HUES48 (cell line): ENCODE results near the gene EPN2.

Experiments
- H3K27ac ChIP-seq: one replicate; pipeline ENCODE4 v1.7.0; 2013; ENCODE audit warnings: low read depth, low read length, inconsistent platforms
- H3K27me3 ChIP-seq: 2 replicates; pipeline ENCODE4 v1.6.1; 2013; ENCODE audit warnings: mild to moderate bottlenecking, low read length; ENCODE audit not compliant: control insufficient read depth, insufficient read depth
- H3K36me3 ChIP-seq: 2 replicates; pipeline ENCODE4 v1.6.1; 2013; ENCODE audit warnings: low read length; ENCODE audit not compliant: control insufficient read depth, insufficient read depth
- H3K4me1 ChIP-seq: 2 replicates; pipeline ENCODE4 v1.6.1; 2013; ENCODE audit warnings: mild to moderate bottlenecking, low read length; ENCODE audit not compliant: control insufficient read depth, insufficient read depth
- H3K4me3 ChIP-seq: 2 replicates; pipeline ENCODE4 v1.5.1; 2013; ENCODE audit warnings: mild to moderate bottlenecking, low read depth, low read length
- H3K9ac ChIP-seq: 2 replicates; pipeline ENCODE4 v1.6.1; 2013; ENCODE audit warnings: mild to moderate bottlenecking, low read depth, low read length, moderate library complexity
- H3K9me3 ChIP-seq: 2 replicates; pipeline ENCODE4 v1.6.1; 2013; ENCODE audit warnings: low read length; ENCODE audit not compliant: control insufficient read depth, insufficient read depth

The EPN2 gene

DNA sequence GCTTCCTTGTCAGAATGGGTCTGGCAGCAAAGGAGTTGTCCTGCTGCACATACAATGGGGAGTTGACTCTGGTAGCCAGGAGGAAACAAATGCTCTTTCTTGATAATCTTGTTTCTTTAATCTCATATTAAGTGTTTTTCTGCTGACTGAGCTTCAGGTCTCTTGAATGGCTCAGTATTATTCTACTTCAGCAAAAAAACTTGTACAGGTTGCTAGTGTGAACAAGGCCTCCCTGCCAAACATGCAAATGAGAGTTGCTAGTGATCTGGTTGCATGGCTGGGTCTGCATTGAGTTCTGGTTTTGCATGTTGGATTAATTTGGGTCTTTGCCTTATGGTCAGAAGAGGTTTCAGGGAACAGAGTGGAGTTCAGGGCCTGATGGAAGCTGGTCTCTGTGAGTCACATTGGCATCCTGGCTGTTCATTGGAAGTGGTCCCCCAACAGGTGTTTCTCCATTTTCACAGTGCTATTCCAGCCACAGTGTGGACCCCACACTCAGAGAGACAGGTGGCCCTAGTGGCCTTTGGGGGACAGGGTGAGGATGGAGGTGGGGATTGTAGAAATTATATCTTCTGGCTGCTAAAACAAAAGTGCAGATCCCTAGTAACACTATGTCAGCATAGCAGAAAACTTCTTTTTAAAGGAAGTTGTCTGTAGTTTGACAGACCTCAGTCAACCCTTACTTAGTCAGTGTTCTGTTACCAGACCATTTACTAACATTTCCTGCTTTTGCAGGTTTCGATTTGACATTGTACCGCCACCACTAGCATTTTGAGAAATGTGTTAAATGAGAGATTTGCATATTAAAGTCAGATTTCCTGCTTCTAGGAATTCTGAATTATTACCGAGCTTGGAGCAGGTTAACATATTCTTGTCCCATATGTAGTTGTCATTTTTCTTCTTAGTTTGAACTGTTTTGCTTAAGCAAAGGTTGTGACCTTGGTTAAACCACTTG, 47.1 kb downstream of the EPN2 start:
- Histone ChIP-seq H3K4me1 (peaks cover 47% of the 10 kb centered on the region), H3K36me3 (peaks cover 20% of the 10 kb centered on the region), H3K27me3 (no peaks in the 10 kb centered on the region), H3K9ac (no peak overlapping the region), H3K9me3 (no peaks in the 10 kb centered on the region), H3K27ac (no peak overlapping the region), H3K4me3 (no peak overlapping the region)

DNA sequence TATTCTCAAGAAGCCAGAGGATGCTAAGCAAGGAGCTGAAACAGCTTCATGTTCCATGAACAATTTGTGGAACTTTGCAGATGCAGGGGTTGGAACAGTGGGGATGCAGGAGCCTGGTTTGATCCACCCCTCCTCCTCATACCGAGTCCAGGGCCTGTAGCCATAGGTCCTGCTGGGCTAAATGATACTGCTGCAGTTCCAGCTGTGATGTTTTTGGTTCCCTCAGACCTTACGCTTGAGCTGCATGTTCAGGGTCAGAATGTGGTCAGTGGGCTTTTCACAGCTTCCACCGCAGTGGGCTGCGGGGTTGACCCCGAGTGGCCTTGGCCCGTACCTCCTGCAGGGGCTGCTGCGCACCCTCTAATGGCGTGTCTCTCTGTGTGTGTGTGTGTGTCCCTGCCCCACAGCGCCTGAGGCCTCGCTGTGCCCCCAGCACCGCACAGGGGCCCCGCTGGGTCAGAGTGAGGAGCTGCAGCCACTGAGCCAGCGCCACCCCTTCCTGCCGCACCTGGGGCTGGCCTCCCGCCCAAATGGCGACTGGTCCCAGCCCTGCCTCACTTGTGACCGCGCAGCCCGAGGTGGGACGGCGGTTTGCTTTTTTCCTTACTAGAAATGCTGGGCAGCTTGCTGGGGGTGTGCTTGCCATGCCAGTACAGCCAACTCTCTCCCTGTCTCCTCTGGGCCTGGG, 48.2 kb downstream of the EPN2 start:
- Histone ChIP-seq H3K27me3 (no peaks in the 10 kb centered on the region), H3K27ac (no peak overlapping the region), H3K9me3 (no peaks in the 10 kb centered on the region), H3K36me3 (peaks cover 20% of the 10 kb centered on the region), H3K4me3 (no peak overlapping the region), H3K4me1 (peaks cover 52% of the 10 kb centered on the region), H3K9ac (no peak overlapping the region)

DNA sequence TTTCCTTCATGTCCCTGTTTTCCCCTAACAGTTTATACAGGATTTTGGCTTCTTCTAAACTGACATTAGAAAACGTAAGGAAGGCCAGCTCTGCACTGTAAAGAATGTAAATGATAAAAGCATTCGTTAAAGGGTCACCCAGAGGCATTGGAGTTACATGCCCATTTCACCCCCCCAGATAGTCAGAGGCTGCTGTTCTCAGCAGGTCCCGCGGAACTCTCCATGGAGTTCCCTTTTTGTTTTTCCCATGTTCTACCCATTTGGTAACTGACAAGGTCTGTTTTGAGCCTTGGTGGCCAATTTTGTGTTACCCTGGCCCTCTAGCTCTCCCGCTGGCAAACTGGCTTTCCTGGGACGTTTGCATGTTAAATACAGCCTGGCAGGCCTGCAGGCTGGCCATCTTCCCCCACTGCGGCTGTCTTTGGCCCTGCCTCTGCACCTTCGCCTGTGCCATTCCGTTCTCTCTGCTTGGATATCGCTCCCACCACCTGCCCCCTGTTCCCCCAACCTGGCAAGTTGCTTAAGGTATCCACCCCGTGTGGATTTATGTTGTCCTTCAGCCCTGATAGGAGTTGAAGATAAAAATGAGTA, 49.7 kb downstream of the EPN2 start:
- no peak overlapping the region for H3K9ac ChIP-seq
- peaks cover 19% of the 10 kb centered on the region for H3K36me3 ChIP-seq
- peaks cover 45% of the 10 kb centered on the region for H3K4me1 ChIP-seq
- H3K27ac ChIP-seq = no peak overlapping the region
- H3K27me3 ChIP-seq = no peaks in the 10 kb centered on the region
- no peaks in the 10 kb centered on the region for H3K9me3 ChIP-seq
- H3K4me3 ChIP-seq = no peak overlapping the region

DNA sequence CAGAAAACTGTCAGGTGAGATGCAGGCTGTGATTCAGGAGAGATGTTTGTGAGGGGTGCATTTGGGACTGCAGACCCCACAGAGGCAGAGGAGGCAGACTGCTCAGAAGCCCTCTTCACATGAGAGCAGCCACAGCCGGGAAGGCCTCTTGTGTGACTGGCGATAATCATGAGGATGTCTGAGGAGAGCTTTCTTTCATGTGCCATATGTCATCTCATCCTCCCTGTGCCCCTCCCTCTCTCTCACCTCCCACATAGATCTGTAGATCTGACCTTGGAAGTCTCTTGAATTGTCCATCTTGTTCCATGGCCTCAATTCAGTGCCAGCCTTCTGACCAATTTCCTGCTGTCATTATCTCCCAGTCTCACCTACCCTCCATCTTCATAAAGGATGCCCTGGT, 50.5 kb downstream of the EPN2 start:
- no peaks in the 10 kb centered on the region for H3K9me3 ChIP-seq
- H3K9ac ChIP-seq = no peak overlapping the region
- no peak overlapping the region for H3K27ac ChIP-seq
- peaks cover 45% of the 10 kb centered on the region for H3K4me1 ChIP-seq
- no peak overlapping the region for H3K4me3 ChIP-seq
- H3K27me3 ChIP-seq = no peaks in the 10 kb centered on the region
- H3K36me3 ChIP-seq = peaks cover 14% of the 10 kb centered on the region

DNA sequence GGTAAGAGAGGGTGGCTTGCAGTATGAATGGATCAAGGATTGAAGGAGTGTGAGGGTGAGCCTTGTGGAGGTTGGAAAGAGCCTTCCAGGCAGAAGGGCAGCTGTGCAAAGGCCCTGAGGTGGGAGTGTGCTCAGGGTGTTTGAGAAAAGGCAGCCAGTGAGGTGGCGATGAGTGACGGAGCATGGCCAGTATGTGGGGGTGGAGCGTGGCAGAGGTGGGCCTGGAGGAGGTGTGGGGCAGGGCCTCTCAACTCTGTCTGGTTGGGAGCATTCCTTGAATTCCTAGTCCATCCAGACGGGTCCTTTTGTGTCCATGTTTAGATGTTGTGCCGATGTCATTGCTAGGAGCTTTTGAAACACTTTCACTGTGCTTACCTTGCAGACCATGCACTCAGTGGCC, 51.3 kb downstream of the EPN2 start:
- Histone ChIP-seq H3K9me3 (no peaks in the 10 kb centered on the region), H3K27ac (no peak overlapping the region), H3K27me3 (no peaks in the 10 kb centered on the region), H3K9ac (no peak overlapping the region), H3K4me3 (no peak overlapping the region), H3K4me1 (peaks cover 45% of the 10 kb centered on the region), H3K36me3 (peaks cover 6% of the 10 kb centered on the region; the same call in 1 of the 2 replicates)

DNA sequence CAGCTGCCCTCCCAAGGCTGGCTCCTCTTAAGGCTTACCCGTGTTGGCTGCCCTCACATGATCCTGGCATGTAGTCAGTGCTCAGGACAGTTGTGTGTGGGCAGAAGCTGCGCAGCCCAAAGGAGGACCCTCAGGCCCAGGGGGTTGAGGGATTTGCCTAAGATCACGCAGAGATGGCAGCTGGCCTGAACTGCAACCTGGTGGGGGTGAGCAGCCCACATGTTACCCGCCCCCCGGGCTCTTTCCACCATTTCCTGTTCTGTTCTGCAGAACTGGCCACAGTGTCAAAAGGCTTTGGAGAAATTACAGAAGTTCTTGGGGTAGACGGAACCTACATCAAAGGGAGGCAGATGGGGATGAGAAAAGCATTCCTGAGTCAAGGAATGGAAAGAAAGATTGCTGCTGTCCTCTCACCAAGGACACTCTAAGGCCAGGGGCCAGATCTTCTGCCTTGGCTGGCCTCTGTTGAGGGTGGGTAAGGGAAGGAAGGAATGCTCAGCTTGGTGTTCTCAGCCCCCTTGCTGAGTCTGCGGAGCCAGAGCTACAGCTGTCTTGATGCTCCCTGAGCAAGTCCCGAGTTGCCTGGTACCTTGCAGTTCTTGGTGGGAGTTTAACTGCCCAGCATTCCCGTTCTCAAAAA, 53.0 kb downstream of the EPN2 start:
- H3K9me3 ChIP-seq = no peaks in the 10 kb centered on the region
- H3K4me1 ChIP-seq = peaks cover 37% of the 10 kb centered on the region
- no peak overlapping the region for H3K4me3 ChIP-seq
- H3K27ac ChIP-seq = no peak overlapping the region
- no peak overlapping the region for H3K9ac ChIP-seq
- H3K27me3 ChIP-seq = no peaks in the 10 kb centered on the region
- H3K36me3 ChIP-seq = no peaks in the 10 kb centered on the region

DNA sequence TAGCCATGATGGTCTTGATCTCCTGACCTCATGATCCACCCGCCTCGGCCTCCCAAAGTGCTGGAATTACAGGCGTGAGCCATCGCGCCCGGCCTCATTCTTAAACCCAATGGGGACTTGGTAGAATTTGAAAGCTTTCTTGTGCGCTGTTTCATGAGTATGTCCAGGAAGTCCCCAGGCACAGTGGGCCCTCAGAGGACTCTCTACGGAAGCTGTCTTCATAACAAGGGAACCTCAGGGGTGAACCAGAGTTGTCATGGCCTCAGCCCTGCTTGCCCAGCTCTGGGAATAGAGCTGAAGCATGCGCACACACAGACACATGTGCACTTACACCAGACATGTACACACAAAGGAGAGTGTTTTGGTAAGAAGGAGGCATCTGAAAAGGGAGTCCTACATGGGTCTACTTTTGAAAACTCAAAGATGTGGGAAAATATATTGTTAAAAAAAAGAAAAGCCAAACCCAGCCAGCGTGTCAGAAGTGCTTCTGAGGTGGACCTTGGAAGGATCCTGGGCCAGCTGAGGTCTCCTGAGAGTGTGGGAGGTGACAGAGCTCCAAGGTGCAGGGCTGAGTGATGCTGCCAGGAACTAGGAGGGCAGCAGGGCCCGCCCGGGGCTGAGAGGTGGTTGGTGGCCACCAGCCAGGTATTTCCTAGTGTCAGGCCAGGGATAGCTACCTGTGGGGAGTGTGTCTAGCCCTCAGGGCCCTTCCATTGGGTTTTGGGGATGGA, 54.6 kb downstream of the EPN2 start:
- no peaks in the 10 kb centered on the region for H3K27me3 ChIP-seq
- H3K9me3 ChIP-seq = no peaks in the 10 kb centered on the region
- H3K4me3 ChIP-seq = no peak overlapping the region
- peaks cover 25% of the 10 kb centered on the region for H3K4me1 ChIP-seq
- no peak overlapping the region for H3K27ac ChIP-seq
- H3K9ac ChIP-seq = no peak overlapping the region
- no peaks in the 10 kb centered on the region for H3K36me3 ChIP-seq

DNA sequence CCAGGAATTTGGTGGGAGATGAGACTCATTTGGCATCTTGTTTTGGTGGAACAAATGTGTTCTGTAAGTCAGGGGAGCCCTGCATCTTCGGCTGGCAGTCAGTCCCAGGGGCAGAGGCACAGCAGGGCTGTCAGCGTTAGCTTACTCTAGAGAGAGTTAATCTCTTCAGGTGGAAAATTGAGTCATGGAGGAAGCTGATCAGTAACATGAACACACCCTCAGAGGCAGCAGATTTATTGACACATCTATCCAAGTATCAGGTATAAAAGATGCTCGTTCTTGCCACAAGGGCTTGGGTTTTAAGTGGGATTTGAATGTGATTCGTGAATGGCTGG, 55.2 kb downstream of the EPN2 start:
- Histone ChIP-seq H3K36me3 (no peaks in the 10 kb centered on the region), H3K27me3 (no peaks in the 10 kb centered on the region), H3K27ac (no peak overlapping the region), H3K4me3 (no peak overlapping the region), H3K9ac (no peak overlapping the region), H3K4me1 (peaks cover 19% of the 10 kb centered on the region), H3K9me3 (no peaks in the 10 kb centered on the region)

DNA sequence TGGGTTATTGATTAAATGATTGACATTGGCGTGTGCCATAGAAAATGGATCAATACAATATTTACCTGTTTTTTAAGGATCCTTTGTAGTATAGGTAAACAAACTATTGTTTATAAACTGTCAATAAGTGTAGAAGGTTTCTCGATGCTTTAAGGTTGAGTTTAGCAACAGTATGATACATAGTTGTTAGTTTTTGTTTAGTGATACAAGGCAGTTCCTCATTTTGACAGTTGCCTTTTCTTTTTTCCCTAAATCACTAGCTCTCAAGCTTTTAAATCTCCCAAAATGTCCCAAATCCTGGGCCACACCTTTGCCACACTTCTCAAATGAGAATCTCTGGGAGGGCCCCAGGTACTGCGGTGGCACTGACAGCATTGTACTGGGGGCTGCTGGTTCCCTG, 57.3 kb downstream of the EPN2 start:
- Histone ChIP-seq H3K27ac (no peak overlapping the region), H3K27me3 (no peaks in the 10 kb centered on the region), H3K9ac (no peak overlapping the region), H3K9me3 (no peaks in the 10 kb centered on the region), H3K36me3 (no peaks in the 10 kb centered on the region), H3K4me3 (no peak overlapping the region), H3K4me1 (peaks cover 5% of the 10 kb centered on the region; the same call in 1 of the 2 replicates)

DNA sequence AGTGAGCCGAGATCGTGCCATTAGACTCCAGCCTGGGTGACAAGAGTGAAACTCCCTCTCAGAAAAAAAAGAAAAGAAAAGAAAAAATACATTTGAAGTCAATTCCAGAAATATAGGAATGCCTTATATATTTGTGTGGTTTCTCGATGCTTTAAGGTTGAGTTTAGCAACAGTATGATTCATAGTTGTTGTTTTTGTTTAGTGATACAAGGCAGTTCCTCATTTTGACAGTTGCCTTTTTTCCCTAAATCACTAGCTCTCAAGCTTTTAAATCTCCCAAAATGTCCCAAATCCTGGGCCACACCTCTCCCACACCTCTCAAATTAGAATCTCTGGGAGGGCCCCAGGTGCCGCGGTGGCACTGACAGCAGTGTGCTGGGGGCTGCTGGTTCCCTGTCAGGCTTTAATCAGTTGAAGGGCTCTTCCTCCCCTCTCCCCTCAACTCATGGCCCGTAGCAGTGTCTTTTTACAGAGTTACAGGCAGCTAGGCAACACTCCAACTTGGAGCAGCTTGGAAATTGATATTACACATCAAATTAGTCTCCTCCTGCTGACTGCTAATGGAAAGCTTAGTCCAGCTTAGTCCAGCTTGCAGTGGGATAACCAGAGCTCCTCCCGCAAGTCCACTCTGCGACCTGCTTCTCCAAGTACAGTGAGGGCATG, 58.4 kb downstream of the EPN2 start:
- H3K27me3 ChIP-seq = no peaks in the 10 kb centered on the region
- no peak overlapping the region for H3K4me3 ChIP-seq

More for the DNA sequence above, 58.4 kb downstream of the EPN2 start:
- Histone ChIP-seq H3K9ac (no peak overlapping the region), H3K27ac (no peak overlapping the region), H3K4me1 (no peaks in the 10 kb centered on the region), H3K9me3 (no peaks in the 10 kb centered on the region), H3K36me3 (no peaks in the 10 kb centered on the region)
